HCT116 (cell line): ENCODE data around the gene QPCT. TPM values are rescaled to one million over a fixed set of nuclear protein-coding genes. Genes with fewer than 3 reads are reported as not detected.

ENCODE experiments used
- ATAC-seq: fragments of 200-7000 bp; cut with Tn5 transposase; 2 replicates; pipeline ENCODE4 v1.9.1; 2020; ENCODE audit warnings: mild to moderate bottlenecking, moderate library complexity
- BruUV-seq: library from RNA; stranded (reverse); fragments of 400-500 nt; replicated peaks from 2 replicates; lab custom pipeline; 2021; lab: Mats Ljungman, UMichigan
- CTCF ChIA-PET: fragments of 300-600 bp; sonication (Branson Sonifier 250); formaldehyde crosslinking; loops from one replicate; lab custom pipeline; 2021; ENCODE audit warnings: antibody characterized with exemption; lab: Charles Lee
- POLR2A ChIA-PET: fragments of 300-600, 350-600 bp; sonication (Branson Sonifier 250); formaldehyde crosslinking; loops from one replicate; lab custom pipeline; 2021; ENCODE audit warnings: antibody characterized with exemption; lab: Charles Lee
- RAD21 ChIA-PET, 2 experiments: fragments of 300-600 bp; sonication (Branson Sonifier 250); formaldehyde crosslinking; loops; one replicate each; lab custom pipeline; 2023; ENCODE audit warnings: low total read pairs in 2 of 2; ENCODE audit not compliant: uncharacterized antibody in 2 of 2, unreplicated experiment in 2 of 2, low non-redundant PET in 1 of 2; lab: Charles Lee
- DNase-seq: peaks from one replicate; pipeline ENCODE4 v3.0.0-alpha.2; 2010; ENCODE audit warnings: low read depth, low spot score
- H2AFZ ChIP-seq: fragments of 200-600 bp; shearing (Covaris generic), sonication (generic); 2 replicates; pipeline ENCODE4 v1.6.1; 2017; ENCODE audit warnings: low read depth, mixed run types, mixed read lengths, antibody characterized with exemption, low read length; ENCODE audit not compliant: poor library complexity, severe bottlenecking
- H3K27ac ChIP-seq: 2 replicates; pipeline ENCODE4 v1.5.1; 2012; ENCODE audit warnings: low read depth, low read length
- H3K27me3 ChIP-seq: fragments of 200-600 bp; sonication (generic); 2 replicates; pipeline ENCODE4 v1.6.1; 2016; ENCODE audit warnings: mixed run types, low read length, mixed read lengths; ENCODE audit not compliant: insufficient read depth
- H3K36me3 ChIP-seq, 2 experiments: fragments of 200-500 bp in 1 of 2; fragments of 200-600 bp in 1 of 2; sonication (Bioruptor generic) in 1 of 2; sonication (generic) in 1 of 2; 2 replicates each; pipeline versions ENCODE4 v1.5.1 to v1.6.1; 2014 to 2016; ENCODE audit warnings: low read length in 2 of 2, inconsistent platforms in 1 of 2, mixed read lengths in 1 of 2, mixed run types in 1 of 2; ENCODE audit not compliant: insufficient read depth in 2 of 2, control insufficient read depth in 1 of 2
- H3K4me1 ChIP-seq, 2 experiments: fragments of 200-600 bp in 1 of 2; sonication (generic) in 1 of 2; 2 replicates each; pipeline versions ENCODE4 v1.5.1 to v1.6.1; 2012 to 2017; ENCODE audit warnings: low read length in 2 of 2, inconsistent platforms in 1 of 2, mild to moderate bottlenecking in 1 of 2, mixed read lengths in 1 of 2, mixed run types in 1 of 2, moderate library complexity in 1 of 2; ENCODE audit not compliant: insufficient read depth in 2 of 2, control insufficient read depth in 1 of 2
- H3K4me2 ChIP-seq: fragments of 200-600 bp; sonication (generic); 2 replicates; pipeline ENCODE4 v1.6.1; 2017; ENCODE audit warnings: mixed run types, low read length, mixed read lengths
- H3K4me3 ChIP-seq, 2 experiments: fragments of 200-600 bp in 1 of 2; sonication (generic) in 1 of 2; replicated peaks in 1 of 2; 2 replicates each; pipeline ENCODE4 v1.5.1; 2011 to 2016; ENCODE audit warnings: low read length in 2 of 2, control low read depth in 1 of 2, low read depth in 1 of 2, mild to moderate bottlenecking in 1 of 2, mixed read lengths in 1 of 2, mixed run types in 1 of 2
- H3K79me2 ChIP-seq: fragments of 200-600 bp; sonication (generic); 2 replicates; pipeline ENCODE4 v1.6.1; 2017; ENCODE audit warnings: mild to moderate bottlenecking, mixed run types, low read length, moderate library complexity, mixed read lengths; ENCODE audit not compliant: insufficient read depth
- H3K9ac ChIP-seq: fragments of 200-600 bp; sonication (generic); 2 replicates; pipeline ENCODE4 v1.6.1; 2016; ENCODE audit warnings: low read length, mixed read lengths
- H3K9me2 ChIP-seq: fragments of 200-600 bp; sonication (generic), shearing (Covaris generic); 2 replicates; pipeline ENCODE4 v1.6.1; 2017; ENCODE audit warnings: mixed run types, mild to moderate bottlenecking, moderate library complexity; ENCODE audit not compliant: insufficient read depth
- H3K9me3 ChIP-seq, 2 experiments: fragments of 200-500 bp in 1 of 2; fragments of 200-600 bp in 1 of 2; sonication (Bioruptor generic) in 1 of 2; sonication (generic) in 1 of 2; 2 replicates each; pipeline ENCODE4 v1.6.1; 2014 to 2017; ENCODE audit warnings: low read length in 2 of 2, mixed read lengths in 2 of 2, inconsistent platforms in 1 of 2, low read depth in 1 of 2, mild to moderate bottlenecking in 1 of 2, mixed run types in 1 of 2, moderate library complexity in 1 of 2; ENCODE audit not compliant: control insufficient read depth in 1 of 2, insufficient read depth in 1 of 2
- H4K20me1 ChIP-seq: fragments of 200-600 bp; sonication (generic), shearing (Covaris generic); 2 replicates; pipeline ENCODE4 v1.6.1; 2017; ENCODE audit warnings: mixed run types, mild to moderate bottlenecking, moderate library complexity; ENCODE audit not compliant: insufficient read depth
- CBX3 ChIP-seq: IDR thresholded peaks from 2 replicates; pipeline ENCODE4 v1.6.1; 2012; ENCODE audit warnings: low read depth
- CEBPB ChIP-seq: IDR thresholded peaks from 2 replicates; pipeline ENCODE4 v1.6.1; 2012; ENCODE audit warnings: low read depth
- EGR1 ChIP-seq: IDR thresholded peaks from 2 replicates; pipeline ENCODE4 v1.6.1; 2012; ENCODE audit warnings: low read depth
- ELF1 ChIP-seq: IDR thresholded peaks from 2 replicates; pipeline ENCODE4 v1.6.1; 2012; ENCODE audit warnings: low read depth, borderline replicate concordance
- EZH2 ChIP-seq: fragments of 200-600 bp; sonication (generic); IDR thresholded peaks from 2 replicates; pipeline ENCODE4 v1.6.1; 2017; ENCODE audit warnings: antibody characterized with exemption, mixed run types
- EZH2phosphoT487 ChIP-seq: fragments of 200-600 bp; IDR thresholded peaks from 2 replicates; pipeline ENCODE4 v1.6.1; 2018; ENCODE audit warnings: antibody characterized with exemption, borderline replicate concordance
- JUND ChIP-seq: IDR thresholded peaks from 2 replicates; pipeline ENCODE4 v1.6.1; 2012
- POLR2A ChIP-seq: IDR thresholded peaks from 2 replicates; pipeline ENCODE4 v1.7.0; 2011; ENCODE audit warnings: borderline replicate concordance; ENCODE audit not compliant: insufficient read depth, insufficient read length; ENCODE audit errors: extremely low read depth
- POLR2AphosphoS5 ChIP-seq: IDR thresholded peaks from 2 replicates; pipeline ENCODE4 v1.6.1; 2011; ENCODE audit warnings: mild to moderate bottlenecking, low read depth, low read length, moderate library complexity
- RAD21 ChIP-seq: IDR thresholded peaks from 2 replicates; pipeline ENCODE4 v1.6.1; 2012; ENCODE audit warnings: low read depth, mild to moderate bottlenecking
- SP1 ChIP-seq: IDR thresholded peaks from 2 replicates; pipeline ENCODE4 v1.6.1; 2012; ENCODE audit warnings: low read depth
- TCF7L2 ChIP-seq: IDR thresholded peaks from 2 replicates; pipeline ENCODE4 v1.7.0; 2011; ENCODE audit warnings: borderline replicate concordance, inconsistent platforms; ENCODE audit not compliant: insufficient read depth, insufficient read length; ENCODE audit errors: extremely low read depth
- ZNF274 ChIP-seq: fragments of 200-500 bp; sonication (Bioruptor generic); IDR thresholded peaks from 2 replicates; pipeline ENCODE4 v1.6.1; 2014; ENCODE audit warnings: mild to moderate bottlenecking, low read depth, low read length, inconsistent platforms
- intact Hi-C: fragments of 100-400 bp; cut with micrococcal nuclease; formaldehyde crosslinking; loops from 2 replicates; pipeline ENCODE4 v1.10.0; 2022
- total RNA-seq: library from RNA; stranded (reverse); gene quantifications from one replicate; pipeline ENCODE4 v1.2.1, GENCODE V29; 2021; ENCODE audit not compliant: unreplicated experiment
- TF ChIP-seq, protein P1 (sequence below): IDR thresholded peaks from 2 replicates; pipeline ENCODE4 v1.6.1; 2012
- TF ChIP-seq, protein P2 (sequence below): IDR thresholded peaks from 2 replicates; pipeline ENCODE4 v1.6.1; 2012; ENCODE audit warnings: low read depth
- TF ChIP-seq, protein P3 (sequence below): IDR thresholded peaks from 2 replicates; pipeline ENCODE4 v1.6.1; 2011; ENCODE audit warnings: mild to moderate bottlenecking, low read length, moderate library complexity; ENCODE audit not compliant: insufficient replicate concordance; ENCODE audit errors: extremely low read depth

QPCT gene
- total RNA-seq, 1 experiment from 2014 or later = not detected

DNA sequence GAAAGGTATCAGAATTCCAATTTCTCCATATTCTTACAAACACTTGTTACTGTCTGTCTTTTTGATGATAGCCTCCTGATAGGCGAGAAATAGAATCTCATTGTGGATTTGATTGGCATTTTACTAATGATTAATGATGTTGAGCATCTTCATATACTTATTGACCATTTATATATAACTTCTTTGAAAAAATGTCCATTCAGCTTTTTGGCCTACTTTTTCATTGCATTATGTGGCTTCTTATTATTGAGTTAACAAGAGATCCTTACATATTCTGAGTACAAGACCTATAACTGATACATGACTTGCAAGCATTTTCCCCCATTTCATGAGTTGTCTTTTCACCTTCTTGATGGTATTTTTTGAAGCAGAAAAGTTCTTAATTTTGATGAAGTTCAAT, 54.6 kb downstream of the QPCT start (continued):
- TF ChIP-seq ZNF274 (no peak), EGR1 (no peak), CBX3 (no peak), JUND (no peak)

DNA sequence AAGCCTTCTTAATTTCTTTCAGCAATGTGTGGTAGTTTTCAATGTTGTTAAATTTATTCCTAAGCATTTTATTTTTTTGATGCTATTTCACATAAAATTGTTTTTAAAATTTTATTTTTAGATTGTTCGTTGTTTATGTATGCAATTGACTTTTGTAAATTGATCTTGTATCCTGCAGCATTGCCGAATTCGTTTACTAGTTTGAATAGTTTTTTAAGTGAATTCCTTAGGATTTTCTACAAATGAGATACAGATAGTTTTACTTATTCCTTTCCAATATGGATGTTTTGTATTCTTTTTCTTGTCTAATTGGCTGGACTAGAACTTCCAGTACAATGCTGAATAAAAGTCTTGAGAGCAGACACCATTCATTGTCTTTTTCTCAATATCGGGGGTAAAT, 55.6 kb downstream of the QPCT start:
- intact Hi-C loops = no loop called here

More for the DNA sequence above, 55.6 kb downstream of the QPCT start:
- Histone ChIP-seq H3K27me3 (no peaks in the 10 kb centered on the region), H3K4me3 (no peak overlapping the region), H3K9me2 (no peaks in the 10 kb centered on the region), H3K27ac (no peak overlapping the region), H2AFZ (no peak overlapping the region), H3K79me2 (no peaks in the 10 kb centered on the region), H4K20me1 (no peaks in the 10 kb centered on the region), H3K36me3 (no peaks in the 10 kb centered on the region), H3K4me2 (no peak overlapping the region), H3K9ac (no peak overlapping the region), H3K9me3 (no peaks in the 10 kb centered on the region), H3K4me1 (no peaks in the 10 kb centered on the region)
- no peak for TF ChIP-seq EZH2
- no peak for TF ChIP-seq JUND
- TF ChIP-seq TCF7L2 = no peak
- TF ChIP-seq SP1 = no peak
- no peak for TF ChIP-seq EGR1
- TF ChIP-seq, protein P1, sequence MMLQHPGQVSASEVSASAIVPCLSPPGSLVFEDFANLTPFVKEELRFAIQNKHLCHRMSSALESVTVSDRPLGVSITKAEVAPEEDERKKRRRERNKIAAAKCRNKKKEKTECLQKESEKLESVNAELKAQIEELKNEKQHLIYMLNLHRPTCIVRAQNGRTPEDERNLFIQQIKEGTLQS = no peak
- TF ChIP-seq, protein P2, sequence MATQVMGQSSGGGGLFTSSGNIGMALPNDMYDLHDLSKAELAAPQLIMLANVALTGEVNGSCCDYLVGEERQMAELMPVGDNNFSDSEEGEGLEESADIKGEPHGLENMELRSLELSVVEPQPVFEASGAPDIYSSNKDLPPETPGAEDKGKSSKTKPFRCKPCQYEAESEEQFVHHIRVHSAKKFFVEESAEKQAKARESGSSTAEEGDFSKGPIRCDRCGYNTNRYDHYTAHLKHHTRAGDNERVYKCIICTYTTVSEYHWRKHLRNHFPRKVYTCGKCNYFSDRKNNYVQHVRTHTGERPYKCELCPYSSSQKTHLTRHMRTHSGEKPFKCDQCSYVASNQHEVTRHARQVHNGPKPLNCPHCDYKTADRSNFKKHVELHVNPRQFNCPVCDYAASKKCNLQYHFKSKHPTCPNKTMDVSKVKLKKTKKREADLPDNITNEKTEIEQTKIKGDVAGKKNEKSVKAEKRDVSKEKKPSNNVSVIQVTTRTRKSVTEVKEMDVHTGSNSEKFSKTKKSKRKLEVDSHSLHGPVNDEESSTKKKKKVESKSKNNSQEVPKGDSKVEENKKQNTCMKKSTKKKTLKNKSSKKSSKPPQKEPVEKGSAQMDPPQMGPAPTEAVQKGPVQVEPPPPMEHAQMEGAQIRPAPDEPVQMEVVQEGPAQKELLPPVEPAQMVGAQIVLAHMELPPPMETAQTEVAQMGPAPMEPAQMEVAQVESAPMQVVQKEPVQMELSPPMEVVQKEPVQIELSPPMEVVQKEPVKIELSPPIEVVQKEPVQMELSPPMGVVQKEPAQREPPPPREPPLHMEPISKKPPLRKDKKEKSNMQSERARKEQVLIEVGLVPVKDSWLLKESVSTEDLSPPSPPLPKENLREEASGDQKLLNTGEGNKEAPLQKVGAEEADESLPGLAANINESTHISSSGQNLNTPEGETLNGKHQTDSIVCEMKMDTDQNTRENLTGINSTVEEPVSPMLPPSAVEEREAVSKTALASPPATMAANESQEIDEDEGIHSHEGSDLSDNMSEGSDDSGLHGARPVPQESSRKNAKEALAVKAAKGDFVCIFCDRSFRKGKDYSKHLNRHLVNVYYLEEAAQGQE = no peak
- TF ChIP-seq EZH2phosphoT487 = no peak
- no peak for TF ChIP-seq ZNF274
- no peak for TF ChIP-seq RAD21
- TF ChIP-seq POLR2A = no peak
- no peak for TF ChIP-seq CEBPB
- no peak for TF ChIP-seq POLR2AphosphoS5
- TF ChIP-seq, protein P3, sequence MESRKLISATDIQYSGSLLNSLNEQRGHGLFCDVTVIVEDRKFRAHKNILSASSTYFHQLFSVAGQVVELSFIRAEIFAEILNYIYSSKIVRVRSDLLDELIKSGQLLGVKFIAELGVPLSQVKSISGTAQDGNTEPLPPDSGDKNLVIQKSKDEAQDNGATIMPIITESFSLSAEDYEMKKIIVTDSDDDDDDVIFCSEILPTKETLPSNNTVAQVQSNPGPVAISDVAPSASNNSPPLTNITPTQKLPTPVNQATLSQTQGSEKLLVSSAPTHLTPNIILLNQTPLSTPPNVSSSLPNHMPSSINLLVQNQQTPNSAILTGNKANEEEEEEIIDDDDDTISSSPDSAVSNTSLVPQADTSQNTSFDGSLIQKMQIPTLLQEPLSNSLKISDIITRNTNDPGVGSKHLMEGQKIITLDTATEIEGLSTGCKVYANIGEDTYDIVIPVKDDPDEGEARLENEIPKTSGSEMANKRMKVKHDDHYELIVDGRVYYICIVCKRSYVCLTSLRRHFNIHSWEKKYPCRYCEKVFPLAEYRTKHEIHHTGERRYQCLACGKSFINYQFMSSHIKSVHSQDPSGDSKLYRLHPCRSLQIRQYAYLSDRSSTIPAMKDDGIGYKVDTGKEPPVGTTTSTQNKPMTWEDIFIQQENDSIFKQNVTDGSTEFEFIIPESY = no peak
- no peak for TF ChIP-seq ELF1
- no peak for ATAC-seq
- ChIA-PET RAD21 (no interaction called here), CTCF (interaction anchor here (1.7 to 4.1 kb wide), 2 partner anchors 432 to 477 kb away, joined by 8 to 17 read pairs; no protein-coding TSS in a partner anchor), POLR2A (no interaction called here)
- no TSS peak for BruUV-seq
- no peak for DNase-seq
